Activated CD4-positive, alpha-beta T cell treated with anti-CD3 and anti-CD28 coated beads, Interleukin-2, amount 10 ng/mL, durations not matched to agents 24 days and 14 days (primary cell): ENCODE measurements around the gene POTEM. TPM values are rescaled to one million over a fixed set of nuclear protein-coding genes. Genes with fewer than 3 reads are reported as not detected.
"Not testable (repeated sequence)": the region's sequence is repeated elsewhere in the genome, so short reads cannot be mapped to it uniquely, and the experiment has no call there.

Source experiments
- DNase-seq: peaks from one replicate; pipeline ENCODE4 v3.0.0; 2022
- H3K27ac Mint-ChIP-seq: one replicate; pipeline ENCODE4 v1.8.0; 2022; ENCODE audit warnings: mild to moderate bottlenecking, mixed read lengths
- H3K27me3 Mint-ChIP-seq: one replicate; pipeline ENCODE4 v1.8.0; 2022; ENCODE audit warnings: mixed read lengths
- H3K36me3 Mint-ChIP-seq: one replicate; pipeline ENCODE4 v1.8.0; 2022; ENCODE audit warnings: low read depth, mild to moderate bottlenecking, mixed read lengths
- H3K4me1 Mint-ChIP-seq: one replicate; pipeline ENCODE4 v1.8.0; 2021; ENCODE audit warnings: mixed read lengths
- H3K4me3 Mint-ChIP-seq: one replicate; pipeline ENCODE4 v1.8.0; 2022; ENCODE audit warnings: mild to moderate bottlenecking, moderate library complexity, mixed read lengths
- H3K9me3 Mint-ChIP-seq: one replicate; pipeline ENCODE4 v1.8.0; 2021; ENCODE audit warnings: mixed read lengths
- intact Hi-C: fragments of 100-400 bp; cut with micrococcal nuclease; formaldehyde crosslinking; loops from one replicate; pipeline ENCODE4 v1.15.1; 2023
- total RNA-seq: library from RNA; stranded (reverse); gene quantifications from 2 replicates; pipeline ENCODE4 v1.2.3, GENCODE V29; 2022

POTEM gene
- not detected in 2 replicates for total RNA-seq

DNA sequence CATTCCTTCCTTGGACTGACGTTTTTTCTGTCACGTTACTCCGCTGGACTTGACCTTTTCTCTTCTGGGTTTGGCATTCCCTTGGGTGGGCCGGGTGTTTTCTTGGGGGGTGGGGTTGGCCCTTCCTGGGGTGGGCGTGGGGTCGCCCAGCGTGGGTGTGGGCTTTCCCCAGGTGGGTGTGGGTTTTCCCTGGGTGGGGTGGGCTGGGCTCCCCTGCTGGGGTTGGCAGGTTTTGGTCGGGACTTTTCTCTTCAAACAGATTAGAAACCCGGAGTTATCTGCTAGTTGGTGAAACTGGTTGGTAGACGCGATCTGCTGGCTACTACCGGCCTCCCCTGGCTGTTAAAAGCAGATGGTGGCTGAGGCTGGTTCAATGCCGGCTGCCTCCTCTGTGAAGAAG lies at the start of gene POTEM:
Gene POTEM, plus strand, starts transcription at position 301 of the 400 bp plus-strand sequence. Its CDS starts 52 bp downstream, at position 353.
- H3K36me3 Mint-ChIP-seq, H3K4me1 Mint-ChIP-seq, H3K27ac Mint-ChIP-seq, H3K9me3 Mint-ChIP-seq, H3K27me3 Mint-ChIP-seq, DNase-seq, intact Hi-C loops, H3K4me3 Mint-ChIP-seq: not testable (repeated sequence)

DNA sequence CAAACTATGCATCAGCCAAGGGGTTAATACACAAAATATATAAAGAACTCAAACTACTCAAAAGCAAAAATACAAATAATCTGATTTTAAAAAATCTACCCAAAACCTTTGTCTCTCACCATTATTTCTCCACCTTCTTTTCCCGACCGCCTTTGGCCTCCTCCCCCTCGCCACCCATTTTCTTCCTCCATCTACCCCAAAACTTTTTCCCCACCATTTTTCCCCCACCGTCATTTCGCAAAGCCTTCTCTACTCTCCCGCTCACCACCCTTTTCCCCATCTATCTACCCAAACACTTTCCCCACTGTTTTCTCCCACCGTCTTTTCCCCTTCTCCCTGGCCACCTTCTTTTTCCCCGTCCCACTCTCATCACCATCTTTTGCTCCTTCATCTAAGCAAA lies 48.9 kb upstream of the POTEM start:
- DNase-seq, H3K4me3 Mint-ChIP-seq, intact Hi-C loops, H3K27me3 Mint-ChIP-seq, H3K27ac Mint-ChIP-seq, H3K36me3 Mint-ChIP-seq, H3K4me1 Mint-ChIP-seq, H3K9me3 Mint-ChIP-seq: not testable (repeated sequence)

DNA sequence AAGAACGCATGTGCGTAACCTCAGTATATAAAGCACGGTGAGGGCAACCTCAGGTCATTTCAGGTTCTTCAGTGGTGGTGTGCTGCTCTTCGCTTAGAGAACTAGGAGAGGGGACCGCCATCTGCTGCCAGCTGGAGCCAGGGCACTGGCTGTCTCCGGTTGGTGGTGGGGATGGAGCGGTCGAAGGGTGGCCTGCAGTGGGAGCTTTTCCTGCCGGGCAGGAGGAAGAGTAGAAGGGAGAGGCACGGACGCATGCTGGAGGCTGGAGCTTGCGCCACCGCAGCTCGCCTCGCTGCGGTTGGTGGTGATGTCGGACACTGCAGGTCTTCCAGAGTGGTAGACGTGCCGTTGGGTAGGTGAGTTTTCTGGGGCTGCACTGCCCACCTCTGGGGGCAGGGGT lies 47.2 kb upstream of the POTEM start:
- H3K27me3 Mint-ChIP-seq, H3K4me1 Mint-ChIP-seq, H3K27ac Mint-ChIP-seq, DNase-seq, H3K4me3 Mint-ChIP-seq, H3K36me3 Mint-ChIP-seq, H3K9me3 Mint-ChIP-seq, intact Hi-C loops: not testable (repeated sequence)

DNA sequence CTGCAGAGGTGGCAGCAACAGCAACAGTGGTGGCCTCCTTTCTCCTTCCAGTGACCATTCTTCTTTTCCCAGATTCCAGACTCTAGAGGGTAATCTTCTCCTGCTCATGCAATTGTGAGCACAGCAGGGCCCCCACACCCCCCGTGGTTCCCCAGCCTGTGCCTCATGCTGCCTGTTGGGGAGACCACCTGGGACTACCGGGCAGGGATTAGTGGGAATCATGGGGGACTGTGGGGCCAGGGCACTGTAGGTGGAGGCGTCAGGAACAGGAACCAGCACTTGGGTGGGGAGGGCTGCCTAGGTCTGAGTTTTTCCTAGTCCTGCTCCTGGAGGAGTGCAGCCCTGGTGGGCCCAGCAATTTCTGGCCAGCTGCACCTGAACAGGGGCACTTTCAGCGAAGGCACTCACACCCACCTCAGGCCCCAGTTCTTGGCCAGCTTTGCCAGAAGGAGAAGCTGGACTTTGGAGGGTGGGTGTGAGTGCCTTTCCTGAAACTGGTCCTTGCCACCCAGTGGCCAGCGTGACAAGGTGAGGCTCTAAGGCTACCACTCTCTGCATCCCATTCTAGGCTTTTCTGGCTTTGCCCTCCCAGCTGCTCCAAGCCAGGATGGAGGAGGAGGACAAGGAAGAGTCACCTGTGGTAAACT lies 46.1 kb upstream of the POTEM start:
- H3K4me1 Mint-ChIP-seq, H3K27me3 Mint-ChIP-seq, H3K36me3 Mint-ChIP-seq, H3K9me3 Mint-ChIP-seq, H3K4me3 Mint-ChIP-seq, H3K27ac Mint-ChIP-seq, DNase-seq, intact Hi-C loops: not testable (repeated sequence)

DNA sequence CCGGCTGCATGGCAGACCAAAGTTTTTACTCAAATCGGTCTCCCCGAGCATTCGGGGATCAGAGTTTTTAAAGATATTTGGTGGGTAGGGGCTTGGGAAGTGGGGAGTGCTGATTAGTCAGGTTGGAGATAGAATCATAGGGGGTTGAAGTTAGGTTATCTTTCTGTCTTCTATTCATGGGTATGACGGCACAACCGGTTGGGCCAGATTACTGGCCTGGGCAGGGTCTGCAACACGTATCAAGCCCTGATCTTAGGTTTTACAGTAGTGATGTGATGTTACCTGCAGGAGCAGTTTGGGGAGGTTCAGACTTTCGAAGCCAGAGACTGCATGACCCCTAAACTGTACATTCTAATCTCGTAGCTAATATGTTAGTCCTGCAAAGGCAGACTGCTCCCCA lies 30.4 kb upstream of the POTEM start:
- H3K9me3 Mint-ChIP-seq, DNase-seq, H3K4me1 Mint-ChIP-seq, intact Hi-C loops, H3K27me3 Mint-ChIP-seq, H3K36me3 Mint-ChIP-seq, H3K4me3 Mint-ChIP-seq, H3K27ac Mint-ChIP-seq: not testable (repeated sequence)

DNA sequence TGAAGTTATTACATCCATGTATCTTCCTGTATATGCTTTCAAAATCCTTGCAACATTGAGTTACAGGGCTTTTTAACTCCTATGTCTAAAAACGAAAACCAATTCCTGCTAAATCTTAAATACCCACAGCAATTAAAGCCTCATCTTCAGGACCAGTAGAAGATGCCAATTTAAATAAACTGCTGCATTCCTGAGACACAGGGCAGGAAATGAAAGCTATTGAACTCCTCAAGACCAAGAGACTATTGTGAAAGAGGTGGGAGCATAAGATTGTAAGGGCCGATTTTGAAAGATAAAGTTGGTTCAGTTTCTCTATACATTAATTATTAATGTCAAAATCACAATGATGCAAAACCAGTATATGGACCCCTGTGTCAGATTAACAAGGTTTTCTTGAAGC lies 28.5 kb upstream of the POTEM start:
- DNase-seq, H3K4me1 Mint-ChIP-seq, H3K9me3 Mint-ChIP-seq, H3K36me3 Mint-ChIP-seq, H3K4me3 Mint-ChIP-seq, H3K27me3 Mint-ChIP-seq, H3K27ac Mint-ChIP-seq, intact Hi-C loops: not testable (repeated sequence)

DNA sequence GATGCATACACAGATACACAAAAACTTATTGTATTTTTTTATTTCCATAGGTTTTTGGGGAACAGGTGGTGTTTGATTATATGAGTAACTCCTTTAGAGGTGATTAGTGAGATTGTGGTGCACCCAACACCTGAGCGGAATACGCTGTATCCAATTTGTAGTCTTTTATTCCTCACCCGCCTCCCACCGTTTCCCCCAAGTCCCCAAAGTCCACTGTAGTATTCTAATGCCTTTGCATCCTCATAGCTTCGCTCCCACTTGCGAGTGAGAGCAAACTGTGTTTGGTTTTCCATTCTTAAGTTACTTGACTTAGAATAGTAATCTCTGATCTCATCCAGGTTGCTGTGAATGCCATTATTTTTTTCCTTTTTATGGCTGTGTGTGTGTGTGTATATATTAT lies 17.3 kb upstream of the POTEM start:
- H3K4me1 Mint-ChIP-seq, intact Hi-C loops, H3K36me3 Mint-ChIP-seq, H3K9me3 Mint-ChIP-seq, H3K4me3 Mint-ChIP-seq, H3K27ac Mint-ChIP-seq, H3K27me3 Mint-ChIP-seq: not testable (repeated sequence)
- peak; percentile 55 for DNase-seq

DNA sequence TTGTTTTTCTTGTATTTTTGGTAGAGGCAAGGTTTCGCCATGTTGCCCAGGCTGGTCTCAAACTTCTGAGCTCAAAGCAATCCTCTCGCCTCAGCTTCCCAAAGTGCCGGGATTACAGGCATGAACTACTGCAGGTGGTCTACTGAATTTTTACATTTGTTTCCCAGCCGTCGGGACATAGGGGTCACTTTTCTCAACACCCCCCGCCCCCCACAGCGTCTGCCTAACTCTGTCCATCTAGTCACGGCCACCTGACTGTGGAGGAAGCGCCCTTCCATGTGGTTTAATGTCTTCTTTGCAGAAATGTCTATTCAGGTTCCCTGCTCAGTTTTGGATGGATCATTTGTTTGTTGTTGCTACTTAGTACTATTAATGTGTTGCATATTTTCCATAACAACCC lies 14.1 kb upstream of the POTEM start:
- H3K4me1 Mint-ChIP-seq, H3K9me3 Mint-ChIP-seq, H3K4me3 Mint-ChIP-seq, intact Hi-C loops, H3K27ac Mint-ChIP-seq, H3K36me3 Mint-ChIP-seq, H3K27me3 Mint-ChIP-seq, DNase-seq: not testable (repeated sequence)

DNA sequence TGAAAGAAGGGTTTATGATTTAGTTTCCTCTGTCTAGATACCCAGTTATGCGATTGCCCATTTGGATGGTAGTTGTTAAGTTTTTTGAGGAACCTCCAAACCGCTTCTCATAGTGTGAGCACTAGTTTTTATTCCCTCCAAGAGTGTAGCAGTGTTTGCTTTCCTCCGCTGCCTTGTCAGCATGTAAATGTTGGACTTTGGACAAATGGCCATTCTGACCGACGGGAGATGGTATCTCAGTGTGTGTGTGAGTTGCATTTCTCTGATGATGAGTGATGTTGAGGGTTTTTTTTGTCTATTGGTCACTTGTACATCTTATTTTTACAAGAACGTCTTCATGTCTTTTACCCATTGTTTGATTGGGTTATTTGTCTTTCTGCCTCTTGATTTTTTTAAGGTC lies 11.4 kb upstream of the POTEM start:
- DNase-seq, H3K4me3 Mint-ChIP-seq, H3K27ac Mint-ChIP-seq, H3K36me3 Mint-ChIP-seq, H3K9me3 Mint-ChIP-seq, H3K27me3 Mint-ChIP-seq, intact Hi-C loops, H3K4me1 Mint-ChIP-seq: not testable (repeated sequence)

DNA sequence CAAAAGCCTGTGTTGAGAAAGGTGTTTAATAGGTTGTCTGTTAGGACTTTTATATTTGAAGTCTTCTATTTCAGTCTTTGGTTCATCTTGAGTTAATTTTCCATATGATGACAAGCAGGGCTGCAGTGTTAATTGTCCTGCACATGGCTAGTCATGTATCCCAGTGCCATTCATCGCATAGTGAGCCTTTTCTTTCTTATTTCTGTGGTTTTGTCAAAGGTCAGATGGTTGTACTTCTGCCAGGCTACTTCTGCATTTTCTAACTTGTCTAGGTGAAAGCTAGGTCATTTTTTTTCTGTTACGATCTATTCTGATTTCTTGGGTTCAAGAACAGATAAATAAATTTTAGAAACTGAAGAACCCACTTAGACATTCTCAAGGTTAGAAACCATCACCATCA lies 5.7 kb upstream of the POTEM start:
- H3K27ac Mint-ChIP-seq, intact Hi-C loops, H3K4me3 Mint-ChIP-seq, H3K27me3 Mint-ChIP-seq, H3K9me3 Mint-ChIP-seq, H3K4me1 Mint-ChIP-seq, DNase-seq, H3K36me3 Mint-ChIP-seq: not testable (repeated sequence)

DNA sequence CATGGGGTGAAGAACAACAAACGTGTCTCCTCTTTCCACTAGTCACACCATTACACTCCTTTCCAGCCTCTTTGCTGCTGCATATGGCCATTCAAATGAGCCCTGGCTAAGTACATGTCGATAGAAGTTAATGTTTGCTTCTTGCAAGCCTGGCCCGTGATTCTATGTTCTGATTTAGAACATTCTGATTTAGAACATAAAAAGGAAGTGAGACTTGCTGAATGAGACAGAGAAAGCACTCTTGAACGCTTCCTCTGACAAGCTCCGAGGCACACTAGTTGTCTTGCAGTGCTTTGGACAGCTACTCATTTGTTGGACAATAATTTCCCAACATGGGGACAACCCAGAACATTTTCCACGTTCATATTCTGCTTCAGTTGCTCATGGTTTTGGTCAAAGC lies 5.1 kb upstream of the POTEM start:
- H3K9me3 Mint-ChIP-seq, H3K27me3 Mint-ChIP-seq, intact Hi-C loops, H3K36me3 Mint-ChIP-seq, H3K27ac Mint-ChIP-seq, H3K4me1 Mint-ChIP-seq, DNase-seq, H3K4me3 Mint-ChIP-seq: not testable (repeated sequence)

DNA sequence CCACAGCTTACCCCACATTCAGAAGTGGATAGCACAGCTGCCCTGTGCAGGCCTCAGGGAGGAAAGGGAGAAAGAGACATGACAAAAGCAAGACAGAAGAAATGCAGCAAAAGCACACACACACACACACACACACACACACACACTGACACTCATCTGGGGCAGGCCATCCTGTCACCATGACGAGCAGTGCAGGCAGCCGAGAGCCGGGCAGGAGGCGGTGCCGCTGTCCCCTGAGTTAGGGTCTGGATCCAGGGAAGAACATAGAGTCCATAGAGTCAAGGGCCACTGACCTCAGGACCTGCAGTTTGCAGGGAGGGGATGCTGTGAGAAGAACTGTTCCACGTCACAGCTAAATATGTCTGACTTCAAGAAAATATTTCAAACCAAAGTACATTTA lies 4.0 kb upstream of the POTEM start:
- H3K36me3 Mint-ChIP-seq, intact Hi-C loops, H3K27me3 Mint-ChIP-seq, H3K4me3 Mint-ChIP-seq, H3K4me1 Mint-ChIP-seq, DNase-seq, H3K9me3 Mint-ChIP-seq, H3K27ac Mint-ChIP-seq: not testable (repeated sequence)

DNA sequence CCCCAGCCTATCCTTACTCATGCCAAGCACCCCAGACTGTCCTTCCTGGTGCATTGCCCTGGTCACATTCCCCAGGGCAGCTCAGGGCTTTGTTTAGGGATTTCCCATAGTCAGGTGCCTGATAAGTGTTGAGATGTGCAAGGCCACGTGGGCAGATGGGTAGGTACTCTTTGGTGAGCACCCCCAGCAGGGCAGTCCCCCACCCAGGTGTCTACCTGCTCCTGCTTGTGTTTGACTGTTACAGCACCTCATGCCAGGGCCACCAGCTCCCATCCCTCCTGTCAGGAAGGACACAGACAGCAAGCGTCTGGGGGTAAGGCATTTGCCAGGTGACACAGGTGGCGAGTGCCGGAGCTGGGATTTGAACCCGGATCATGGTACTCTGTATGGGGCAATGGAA lies 2.4 kb upstream of the POTEM start:
- H3K9me3 Mint-ChIP-seq, intact Hi-C loops, H3K27ac Mint-ChIP-seq: not testable (repeated sequence)

DNA sequence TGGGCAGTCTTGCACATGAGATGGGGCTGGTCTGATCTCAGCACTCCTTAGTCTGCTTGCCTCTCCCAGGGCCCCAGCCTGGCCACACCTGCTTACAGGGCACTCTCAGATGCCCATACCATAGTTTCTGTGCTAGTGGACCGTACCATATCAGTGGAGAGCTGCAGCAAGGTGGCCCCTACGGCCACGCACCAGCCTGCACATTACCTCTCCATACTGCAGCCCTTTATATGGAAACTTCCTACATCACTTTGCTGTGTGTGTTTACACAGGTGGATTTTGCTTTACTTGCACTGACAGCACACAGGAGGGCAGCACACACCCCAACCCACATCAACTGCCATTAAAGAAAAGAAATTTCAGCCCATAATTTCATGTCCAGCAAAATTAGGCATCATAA lies 35.3 kb downstream of the POTEM start:
- H3K27me3 Mint-ChIP-seq, DNase-seq, H3K4me1 Mint-ChIP-seq, H3K27ac Mint-ChIP-seq, H3K36me3 Mint-ChIP-seq, H3K9me3 Mint-ChIP-seq, H3K4me3 Mint-ChIP-seq, intact Hi-C loops: not testable (repeated sequence)

More for the DNA sequence above, 2.4 kb upstream of the POTEM start:
- not testable (repeated sequence) for H3K27me3 Mint-ChIP-seq, H3K4me1 Mint-ChIP-seq, H3K36me3 Mint-ChIP-seq, DNase-seq, H3K4me3 Mint-ChIP-seq

DNA sequence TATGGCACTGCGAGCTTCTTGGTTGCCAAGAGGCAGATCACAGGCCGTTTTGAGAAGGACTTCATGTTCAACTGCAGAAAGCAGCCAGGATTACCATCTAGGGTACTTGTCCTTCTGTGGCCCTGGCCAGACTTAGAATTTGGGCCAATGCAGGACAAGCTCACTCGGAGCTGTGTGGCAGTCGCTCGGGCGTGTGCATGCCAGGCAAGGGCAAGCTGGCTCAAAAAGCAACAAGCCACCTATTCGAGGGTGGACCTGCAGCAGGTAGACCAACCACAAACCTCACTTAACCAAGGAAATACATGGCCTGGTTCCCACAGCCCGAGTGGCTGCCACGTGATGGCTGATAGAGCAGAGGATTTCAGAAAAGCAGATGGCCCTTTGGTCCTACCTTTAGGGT lies 39.3 kb downstream of the POTEM start:
- intact Hi-C loops, H3K4me3 Mint-ChIP-seq, H3K27ac Mint-ChIP-seq, H3K9me3 Mint-ChIP-seq, DNase-seq, H3K4me1 Mint-ChIP-seq, H3K36me3 Mint-ChIP-seq, H3K27me3 Mint-ChIP-seq: not testable (repeated sequence)
